Smooth muscle cell of bladder (primary cell): ENCODE data around the gene IRAK3. TPM values are rescaled to one million over a fixed set of nuclear protein-coding genes. Genes with fewer than 3 reads are reported as not detected.

Source experiments
- total RNA-seq: library from RNA; depleted of rRNA; stranded (reverse); fragments of >200 nt; gene quantifications from 2 replicates; pipeline ENCODE4 v1.2.3, GENCODE V29; 2014

Gene IRAK3
- total RNA-seq = 8.1 and 12.1 TPM in 2 replicates

GRCh38 chr12:66188584-66189485, at the start of gene IRAK3:
Gene IRAK3 (plus strand): TSS chr12:66189214. CDS start chr12:66189300, 86 bp downstream.

GRCh38 chr12:66169221-66170170, 19.5 kb upstream of the IRAK3 start, which contains the start of gene TMBIM4:
Gene TMBIM4 (minus strand): TSS chr12:66169996. CDS start chr12:66169951, 45 bp downstream.

GRCh38 chr12:66301944-66302826, 113.2 kb downstream of the IRAK3 start, which contains the start of gene HELB:
Gene HELB (plus strand): TSS chr12:66302493. CDS start chr12:66302604, 111 bp downstream.

Other genes with a start within 250 kb of the IRAK3 start
- gene LLPH, start 58.5 kb upstream of the IRAK3 start, total RNA-seq = 4.7 and 6.0 TPM in 2 replicates
- gene TMBIM4, start 19.2 kb upstream of the IRAK3 start, total RNA-seq = 63.9 and 65.8 TPM in 2 replicates
- 2.6 and 3.1 TPM in 2 replicates for gene HELB, start 113.3 kb downstream of the IRAK3 start, total RNA-seq